Thoracic aorta (tissue), 2 donors: ENCODE results near the gene DCUN1D2. TPM values are rescaled to one million over a fixed set of nuclear protein-coding genes. Genes with fewer than 3 reads are reported as not detected.

Source experiments
- ATAC-seq: fragments of 150-250 bp; one replicate; pipeline ENCODE4 v1.8.0; 2017; ENCODE audit warnings: low read depth; ENCODE audit not compliant: insufficient number of reproducible peaks, low FRiP score
- DNase-seq: peaks from one replicate; pipeline ENCODE4 v3.0.0-alpha.2; 2020; ENCODE audit warnings: low spot score
- H3K27ac ChIP-seq, 2 donors: fragments of 200-600 bp; sonication (generic); 1 replicate in 1 of 2; 2 replicates in 1 of 2; pipeline ENCODE4 v1.5.1; 2016; ENCODE audit warnings: mild to moderate bottlenecking in 2 of 2, moderate library complexity in 2 of 2
- H3K27me3 ChIP-seq: fragments of 200-600 bp; sonication (generic); replicated peaks from 2 replicates; pipeline ENCODE4 v1.6.0; 2016; ENCODE audit warnings: mild to moderate bottlenecking; ENCODE audit not compliant: insufficient read depth
- H3K36me3 ChIP-seq: fragments of 200-600 bp; sonication (generic); one replicate; pipeline ENCODE4 v1.5.1; 2016
- H3K4me1 ChIP-seq, 2 donors: fragments of 200-600 bp; sonication (generic); 1 replicate in 1 of 2; 2 replicates in 1 of 2; pipeline versions ENCODE4 v1.5.1 to v1.6.0; 2016; ENCODE audit warnings: low read depth in 2 of 2, mild to moderate bottlenecking in 1 of 2; ENCODE audit not compliant: control insufficient read depth in 1 of 2
- H3K4me3 ChIP-seq: fragments of 200-600 bp; sonication (generic); 2 replicates; pipeline ENCODE4 v1.5.1; 2016; ENCODE audit warnings: mild to moderate bottlenecking
- H3K9me3 ChIP-seq: fragments of 200-600 bp; sonication (generic); 2 replicates; pipeline ENCODE4 v1.5.1; 2016
- total RNA-seq, 2 donors: library from RNA; depleted of rRNA; stranded (reverse); fragments of >200 nt; gene quantifications; one replicate each; pipeline versions ENCODE4 v1.1.0 to v1.2.3, GENCODE V29; 2016
- TF ChIP-seq, protein P1 (sequence below): fragments of 200-600 bp; sonication (generic); IDR thresholded peaks from one replicate; pipeline ENCODE4 v1.5.1; 2019; ENCODE audit warnings: antibody characterized with exemption

DCUN1D2 gene
- total RNA-seq, 2 donors from 2014 or later, result 7.3 to 29.8 TPM

- no peaks in the 10 kb centered on the region for H3K27me3 ChIP-seq
- H3K36me3 ChIP-seq, result no peaks in the 10 kb centered on the region
- no peak overlapping the region for H3K27ac ChIP-seq
- TF ChIP-seq, protein P1, sequence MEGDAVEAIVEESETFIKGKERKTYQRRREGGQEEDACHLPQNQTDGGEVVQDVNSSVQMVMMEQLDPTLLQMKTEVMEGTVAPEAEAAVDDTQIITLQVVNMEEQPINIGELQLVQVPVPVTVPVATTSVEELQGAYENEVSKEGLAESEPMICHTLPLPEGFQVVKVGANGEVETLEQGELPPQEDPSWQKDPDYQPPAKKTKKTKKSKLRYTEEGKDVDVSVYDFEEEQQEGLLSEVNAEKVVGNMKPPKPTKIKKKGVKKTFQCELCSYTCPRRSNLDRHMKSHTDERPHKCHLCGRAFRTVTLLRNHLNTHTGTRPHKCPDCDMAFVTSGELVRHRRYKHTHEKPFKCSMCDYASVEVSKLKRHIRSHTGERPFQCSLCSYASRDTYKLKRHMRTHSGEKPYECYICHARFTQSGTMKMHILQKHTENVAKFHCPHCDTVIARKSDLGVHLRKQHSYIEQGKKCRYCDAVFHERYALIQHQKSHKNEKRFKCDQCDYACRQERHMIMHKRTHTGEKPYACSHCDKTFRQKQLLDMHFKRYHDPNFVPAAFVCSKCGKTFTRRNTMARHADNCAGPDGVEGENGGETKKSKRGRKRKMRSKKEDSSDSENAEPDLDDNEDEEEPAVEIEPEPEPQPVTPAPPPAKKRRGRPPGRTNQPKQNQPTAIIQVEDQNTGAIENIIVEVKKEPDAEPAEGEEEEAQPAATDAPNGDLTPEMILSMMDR, result no peak
- no peak for DNase-seq
- no peaks in the 10 kb centered on the region for H3K4me1 ChIP-seq
- no peak for ATAC-seq
- H3K4me3 ChIP-seq, result no peak overlapping the region
- H3K9me3 ChIP-seq, result no peaks in the 10 kb centered on the region
Observed at GRCh38 chr13:113445791-113446487, 44.6 kb downstream of the DCUN1D2 start.

DNA sequence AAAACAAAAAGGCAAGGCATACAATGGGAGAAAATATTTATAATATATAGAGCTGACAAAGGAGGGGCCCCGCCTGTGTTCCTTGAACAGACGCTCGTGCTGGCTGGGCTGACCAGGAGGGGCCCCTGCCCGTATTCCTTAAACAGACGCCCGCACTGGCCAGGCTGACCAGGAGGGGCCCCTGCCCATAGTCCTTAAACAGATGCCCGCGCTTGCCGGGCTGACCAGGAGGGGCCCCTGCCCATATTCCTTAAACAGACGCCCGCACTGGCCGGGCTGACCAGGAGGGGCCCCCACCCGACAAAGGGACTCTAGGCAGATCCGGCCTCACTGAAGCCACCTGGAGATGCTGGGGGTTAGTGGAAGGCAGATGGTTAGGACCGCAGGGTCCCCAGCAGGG is 46.5 kb downstream of the DCUN1D2 start:
- TF ChIP-seq, protein P1, result no peak
- DNase-seq (no peak), ATAC-seq (no peak)
- no peaks in the 10 kb centered on the region for H3K36me3 ChIP-seq
- no peak overlapping the region for H3K4me3 ChIP-seq
- no peak overlapping the region for H3K27ac ChIP-seq
- no peaks in the 10 kb centered on the region for H3K27me3 ChIP-seq
- H3K9me3 ChIP-seq, result no peaks in the 10 kb centered on the region
- H3K4me1 ChIP-seq, result no peaks in the 10 kb centered on the region

GRCh38 chr13:113442985-113443362 is 47.5 kb downstream of the DCUN1D2 start:
- Histone ChIP-seq H3K9me3 (no peaks in the 10 kb centered on the region), H3K36me3 (no peaks in the 10 kb centered on the region), H3K27me3 (no peaks in the 10 kb centered on the region), H3K27ac (no peak overlapping the region), H3K4me1 (no peaks in the 10 kb centered on the region), H3K4me3 (no peak overlapping the region)
- TF ChIP-seq, protein P1, result no peak
- ATAC-seq (no peak), DNase-seq (no peak)

DNA sequence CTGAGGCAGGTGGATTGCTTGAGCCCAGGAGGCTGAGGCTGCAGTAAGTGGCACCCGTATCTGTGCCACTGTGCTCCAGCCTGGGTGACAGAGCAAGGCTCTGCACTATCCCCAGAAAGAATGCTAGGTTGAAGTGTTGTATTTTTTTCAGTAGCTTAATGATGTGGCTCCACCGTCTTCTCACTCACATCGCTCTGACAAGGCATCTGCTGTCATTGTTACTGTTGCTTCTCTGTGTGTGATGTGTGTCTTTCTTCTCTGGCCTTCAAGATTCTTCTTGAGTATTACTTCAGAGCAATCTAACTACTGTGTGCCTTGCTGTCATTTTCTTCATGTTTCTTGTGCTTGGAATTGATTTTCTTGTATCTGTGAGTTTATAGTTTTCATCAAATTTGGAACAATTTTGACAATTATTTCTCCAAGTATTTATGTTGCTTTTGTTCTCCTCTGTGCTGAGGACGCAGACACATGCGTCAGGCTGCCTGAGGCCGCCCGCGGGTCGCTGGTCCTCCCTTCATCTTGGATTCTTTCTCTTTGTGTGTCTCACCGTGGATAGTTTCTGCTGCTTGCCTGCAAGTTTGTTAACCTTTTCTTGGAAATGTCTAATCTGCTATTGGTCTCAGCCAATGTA is 48.0 kb downstream of the DCUN1D2 start:
- DNase-seq, result no peak
- TF ChIP-seq, protein P1, result no peak
- H3K27ac ChIP-seq, result no peak overlapping the region

GRCh38 chr13:113441661-113442060 is 48.9 kb downstream of the DCUN1D2 start:
- DNase-seq (no peak), ATAC-seq (no peak)
- Histone ChIP-seq H3K9me3 (no peaks in the 10 kb centered on the region), H3K36me3 (no peaks in the 10 kb centered on the region), H3K27ac (no peak overlapping the region), H3K27me3 (no peaks in the 10 kb centered on the region), H3K4me1 (no peaks in the 10 kb centered on the region), H3K4me3 (no peak overlapping the region)
- TF ChIP-seq, protein P1, result no peak

More for the DNA sequence above, 48.0 kb downstream of the DCUN1D2 start:
- H3K36me3 ChIP-seq, result no peaks in the 10 kb centered on the region
- ATAC-seq, result no peak
- no peak overlapping the region for H3K4me3 ChIP-seq
- no peaks in the 10 kb centered on the region for H3K4me1 ChIP-seq
- H3K27me3 ChIP-seq, result no peaks in the 10 kb centered on the region
- no peaks in the 10 kb centered on the region for H3K9me3 ChIP-seq
